GM18867 (cell line): ENCODE results near the gene SMAD3.
"Not testable (repeated sequence)": the region's sequence is repeated elsewhere in the genome, so short reads cannot be mapped to it uniquely, and the experiment has no call there.

Source experiments
- ATAC-seq: cut with Tn5 transposase; IDR thresholded peaks from one replicate; pipeline ENCODE4 v1.9.1; 2021; ENCODE audit warnings: mild to moderate bottlenecking, moderate library complexity; ENCODE audit not compliant: unreplicated experiment

Gene SMAD3

GRCh38 chr15:67062369-67062985 is 2.9 kb upstream of the SMAD3 start:
- ATAC-seq = no peak

GRCh38 chr15:67063689-67064606 is 1.5 kb upstream of the SMAD3 start:
- ATAC-seq = no peak

DNA sequence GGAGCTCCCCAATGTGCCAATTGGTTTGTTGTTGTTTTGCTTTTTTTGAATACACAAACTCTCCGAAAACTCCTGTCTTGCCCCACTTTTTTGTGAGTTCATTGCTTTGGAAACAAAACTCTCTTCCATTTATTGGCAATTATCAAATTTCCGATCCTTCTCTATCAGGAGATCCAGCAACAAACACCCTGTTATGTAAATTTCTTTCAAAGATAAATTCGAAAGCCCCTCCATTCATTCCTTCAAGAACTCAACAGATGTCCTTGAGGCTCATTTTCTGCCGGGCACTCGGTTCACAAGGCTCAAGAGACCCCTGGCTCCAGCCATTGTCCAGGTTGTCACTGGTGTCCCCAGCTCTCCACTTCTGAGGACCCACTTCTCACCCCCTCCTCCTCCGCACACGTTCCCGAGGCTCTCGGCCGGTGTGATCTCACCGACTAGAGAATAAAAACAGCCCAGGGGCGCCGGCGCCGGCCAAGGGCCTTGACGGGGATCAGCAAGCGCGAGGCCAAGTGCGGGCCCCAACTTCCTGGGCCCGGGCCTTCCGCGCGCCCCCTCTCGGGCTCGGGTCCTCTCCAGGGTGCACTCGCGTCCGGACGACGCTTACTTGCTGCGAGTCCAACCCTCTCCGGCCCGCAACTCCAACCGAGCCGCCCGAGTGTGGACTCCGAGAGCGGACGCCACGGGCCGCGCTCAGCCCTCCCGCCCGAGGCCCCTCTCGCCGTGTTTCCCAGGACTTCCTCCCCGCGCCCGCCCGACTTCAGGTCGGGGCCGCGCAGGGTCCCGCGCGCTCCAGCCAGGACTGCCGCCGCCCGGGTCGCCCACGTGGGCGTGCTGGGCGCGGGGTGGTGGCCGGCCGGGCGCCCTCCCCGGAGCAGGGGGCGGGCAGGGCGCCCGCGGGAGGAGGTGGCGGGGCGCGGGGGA is 533 bp upstream of the SMAD3 start:
- peak; percentile 38 for ATAC-seq

GRCh38 chr15:67066041-67066958 is 898 bp downstream of the SMAD3 start:
- no peak for ATAC-seq

DNA sequence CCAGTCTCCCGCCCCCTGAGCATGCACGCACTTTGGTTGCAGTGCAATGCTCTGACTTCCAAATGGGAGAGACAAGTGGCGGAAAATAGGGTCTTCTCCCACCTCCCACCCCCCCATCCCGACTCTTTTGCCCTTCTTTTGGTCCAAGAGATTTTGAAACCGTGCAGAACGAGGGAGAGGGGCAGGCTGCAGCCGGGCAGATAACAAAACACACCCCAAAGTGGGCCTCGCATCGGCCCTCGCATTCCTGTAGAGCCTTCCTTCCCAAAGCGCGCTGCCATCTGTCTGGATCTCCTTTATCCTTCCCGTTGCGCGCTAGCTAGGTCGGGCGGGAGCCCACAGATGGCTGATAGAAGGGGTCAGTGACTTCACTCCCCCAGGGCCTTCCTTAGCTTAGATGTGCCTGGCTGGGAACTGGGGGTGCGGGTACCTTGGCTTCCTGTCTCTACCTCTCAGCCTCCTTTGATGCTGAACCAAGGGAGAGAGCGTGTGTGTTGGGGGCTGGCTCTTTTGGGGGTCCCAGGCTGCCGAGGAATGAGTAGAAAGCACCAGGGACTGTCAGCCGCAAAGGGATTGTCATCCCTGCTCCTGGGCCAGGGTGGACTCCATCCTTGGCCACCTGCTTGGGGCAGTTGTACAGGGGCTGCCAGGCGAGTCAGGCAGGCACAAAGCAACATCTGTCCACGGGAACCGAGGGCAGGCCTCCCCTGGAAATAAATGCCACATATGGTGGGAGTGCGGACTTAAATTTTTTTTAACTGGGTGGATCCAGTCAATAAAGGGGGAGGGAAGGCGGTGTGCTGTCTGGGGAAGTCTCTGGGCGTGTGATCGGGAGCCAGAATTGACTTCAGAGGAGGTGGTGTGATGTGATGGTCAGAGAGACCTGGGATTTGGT is 1.8 kb downstream of the SMAD3 start:
- ATAC-seq = no peak

DNA sequence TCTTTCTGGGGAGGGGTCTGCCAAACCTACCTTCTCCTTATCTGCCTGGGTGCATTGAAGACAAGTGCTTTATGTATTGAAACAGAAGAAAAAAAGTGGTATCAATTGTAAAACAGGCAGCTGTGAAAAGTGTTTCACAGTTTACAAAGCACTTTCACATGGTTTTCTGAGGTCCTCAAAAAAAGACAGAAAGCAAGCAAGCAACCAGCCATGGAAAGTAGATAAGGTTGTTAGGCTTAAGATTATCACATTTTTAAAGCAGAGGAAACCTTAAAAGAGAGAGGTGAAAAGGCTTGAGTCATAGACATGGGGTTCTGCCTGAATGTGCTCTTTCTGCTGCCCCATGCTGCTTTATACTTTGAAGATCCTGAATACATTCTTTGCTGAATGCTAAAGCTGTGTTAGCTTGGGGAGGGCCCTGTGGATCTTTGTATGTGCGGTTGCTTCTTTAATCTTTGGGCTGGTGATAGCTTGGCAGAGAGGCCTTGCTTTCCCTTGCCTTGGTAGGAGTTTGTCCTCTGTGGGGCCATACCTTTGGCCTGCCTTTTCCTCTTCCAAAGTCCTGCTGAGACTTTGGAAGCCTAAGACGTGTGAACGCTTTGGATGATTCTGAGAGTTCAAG is 2.6 kb downstream of the SMAD3 start:
- no peak for ATAC-seq

GRCh38 chr15:67068710-67069400 is 3.5 kb downstream of the SMAD3 start:
- no peak for ATAC-seq

GRCh38 chr15:67070150-67070549 is 4.7 kb downstream of the SMAD3 start:
- ATAC-seq = no peak

- ATAC-seq = no peak
These were observed 5.7 kb downstream of the SMAD3 start for GRCh38 chr15:67070892-67071664.

- ATAC-seq = no peak
These were observed 7.0 kb downstream of the SMAD3 start for GRCh38 chr15:67072442-67072841.

GRCh38 chr15:67072958-67073357 is 7.6 kb downstream of the SMAD3 start:
- no peak for ATAC-seq

DNA sequence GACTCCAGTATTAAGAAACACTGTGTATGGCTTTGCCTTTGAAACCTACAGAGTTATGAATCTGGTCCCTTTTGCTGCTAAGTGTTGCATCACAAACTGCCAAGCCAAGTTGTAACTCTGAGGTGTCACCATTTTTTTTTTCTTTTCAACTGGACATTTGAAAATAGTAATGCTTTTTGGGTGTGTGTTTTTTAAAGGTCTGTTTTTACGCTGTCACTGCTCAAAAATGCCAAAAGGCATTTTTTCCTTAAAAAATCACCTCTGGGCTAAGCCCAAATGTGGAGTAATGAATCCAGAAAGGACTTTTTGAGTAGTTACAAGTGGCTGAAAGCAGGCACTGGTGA is 9.5 kb downstream of the SMAD3 start:
- no peak for ATAC-seq

DNA sequence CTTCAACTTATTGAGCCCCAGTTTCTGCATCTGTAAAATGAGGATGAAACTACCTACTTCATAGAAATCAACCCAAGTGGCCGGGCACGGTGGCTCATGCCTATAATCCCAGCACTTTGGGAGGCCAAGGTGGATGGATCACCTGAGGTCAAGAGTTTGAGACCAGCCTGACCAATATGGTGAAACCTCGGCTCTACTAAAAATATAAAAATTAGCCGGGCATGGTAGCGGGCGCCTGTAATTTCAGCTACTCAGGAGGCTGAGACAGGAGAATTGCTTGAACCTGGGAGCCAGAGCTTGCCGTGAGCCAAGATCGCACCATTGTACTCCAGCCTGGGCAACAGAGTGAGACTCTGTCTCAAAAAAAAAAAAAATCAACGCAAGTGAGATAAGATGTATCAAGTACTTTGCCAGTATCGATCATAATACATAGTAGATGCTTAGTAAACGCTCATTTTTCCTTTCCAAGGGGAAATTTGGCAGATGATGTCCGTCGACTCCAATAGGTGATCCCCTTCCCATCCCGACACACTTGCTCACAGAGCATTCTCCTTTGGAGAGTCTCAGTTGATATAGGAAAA is 10.2 kb downstream of the SMAD3 start:
- not testable (repeated sequence) for ATAC-seq

DNA sequence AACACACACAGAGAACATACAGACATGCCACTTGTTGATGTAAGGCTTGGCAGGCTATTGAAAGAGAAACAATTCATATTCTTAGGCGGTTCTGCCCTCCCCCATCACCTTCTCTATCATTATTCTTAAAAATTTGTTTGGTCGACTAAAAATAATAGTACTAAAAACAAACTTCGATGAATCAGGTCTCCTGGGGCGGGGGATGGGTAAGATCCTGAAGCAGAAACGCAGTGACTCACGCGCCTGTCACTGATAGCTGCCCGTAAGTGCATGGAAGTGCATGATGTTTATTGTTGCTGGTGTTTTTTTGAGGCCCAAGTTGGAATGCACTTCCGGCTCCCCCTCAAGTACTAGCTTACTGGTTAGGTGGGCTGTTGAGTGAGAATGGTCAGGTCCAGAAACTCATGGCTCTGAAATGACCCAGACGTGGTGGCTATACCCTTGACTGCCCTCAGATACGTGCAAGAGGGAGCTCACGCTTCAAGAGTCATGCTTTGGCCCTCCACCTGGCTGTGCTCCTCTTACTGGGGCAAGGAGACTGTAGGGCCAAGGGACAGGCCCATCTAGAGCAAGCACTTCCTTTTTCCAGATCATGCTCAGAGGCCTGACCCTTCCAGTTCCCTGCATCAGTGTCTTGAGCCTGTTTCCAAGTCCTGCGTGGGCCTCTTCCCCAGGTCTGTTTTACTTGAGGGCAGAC is 10.9 kb downstream of the SMAD3 start:
- no peak for ATAC-seq

- no peak for ATAC-seq
These were observed 12.3 kb downstream of the SMAD3 start for GRCh38 chr15:67077641-67078215.

DNA sequence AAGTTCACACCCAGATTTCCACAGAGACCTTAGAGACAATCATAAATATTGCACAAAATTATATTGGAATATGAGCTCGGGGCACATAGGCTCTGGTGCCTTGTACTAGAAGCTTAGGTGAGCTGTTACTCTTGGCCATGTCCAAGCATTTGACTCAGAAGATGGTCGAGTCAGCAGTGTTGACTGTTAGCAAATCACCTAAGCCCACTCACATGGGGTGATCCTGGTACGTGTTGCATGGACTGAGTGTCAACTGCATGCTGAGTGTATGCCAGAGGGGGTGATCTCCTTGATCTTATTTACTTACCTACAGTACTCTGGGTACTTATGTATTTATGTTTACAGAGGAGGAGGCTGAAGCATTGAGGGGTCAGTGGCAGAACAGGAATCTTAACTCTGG is 14.0 kb downstream of the SMAD3 start:
- no peak for ATAC-seq
